Measurements from ENCODE around the gene TTC6. TPM values are rescaled to one million over a fixed set of nuclear protein-coding genes. Genes with fewer than 3 reads are reported as not detected.

Gene TTC6
- total RNA-seq, 2 donors from 2014 or later = 8.1 to 11.0 TPM

DNA sequence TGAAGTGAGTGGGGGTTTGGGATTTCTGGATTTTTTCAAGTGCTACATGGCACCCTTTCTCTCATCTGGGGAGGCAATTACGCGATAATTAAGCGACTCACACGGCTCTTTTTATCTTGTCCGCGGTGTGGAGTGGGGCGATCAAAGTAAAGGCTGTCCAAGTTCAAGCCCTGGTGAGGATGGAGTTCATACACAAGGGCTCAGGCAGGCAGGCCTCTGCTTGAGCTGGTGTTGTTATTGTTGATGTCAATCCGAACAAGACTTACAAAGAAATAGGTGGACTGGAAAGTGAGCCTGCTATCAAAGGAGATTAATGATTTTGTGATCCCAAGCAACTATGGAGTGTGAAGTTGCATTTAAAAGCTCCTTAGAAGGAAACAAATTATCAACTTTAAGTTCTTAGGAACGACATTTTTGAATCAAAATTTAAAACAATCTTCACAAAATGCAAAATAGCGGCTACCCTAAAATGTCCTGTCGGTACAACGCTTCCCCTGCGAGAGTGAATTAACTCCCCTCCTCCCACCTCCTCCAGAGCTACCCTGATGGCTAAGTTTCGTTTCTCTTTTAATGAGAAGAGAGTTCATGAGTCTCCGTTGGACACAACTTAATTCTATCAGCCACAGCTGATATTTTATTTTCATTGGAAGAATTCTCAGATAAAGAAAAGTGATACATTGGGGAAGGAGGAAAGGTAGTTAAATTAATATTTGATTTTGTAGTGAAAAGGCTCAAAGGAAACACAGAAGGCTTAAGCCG is 6.3 kb upstream of the TTC6 start:
- DNase-seq = peak; percentile 61
- WGBS, 2 experiments (ENCODE audit: insufficient coverage in 1 of 2, insufficient read length in 1 of 2) = 2 to 8% methylated on average over 6 to 14 of the region's 16 CpGs
- H3K4me3 Mint-ChIP-seq = peak overlapping the region; percentile 69
- Histone ChIP-seq H3K4me3 (ENCODE audit: low read length) (peak overlapping the region; percentile 75), H3K27me3 (ENCODE audit: control insufficient read depth, insufficient read depth, low read length, poor library complexity, severe bottlenecking) (peaks cover 91% of the 10 kb centered on the region), H3K27ac (ENCODE audit: low read depth, low read length) (no peak overlapping the region), H3K36me3 (ENCODE audit: control insufficient read depth, insufficient read depth, low read length) (no peaks in the 10 kb centered on the region), H3K9ac (ENCODE audit: extremely low read depth, low read length, poor library complexity, severe bottlenecking) (no peak overlapping the region), H3K4me1 (ENCODE audit: control insufficient read depth, insufficient read depth, low read length) (peaks cover 10% of the 10 kb centered on the region), H3K9me3 (ENCODE audit: control insufficient read depth, low read length) (no peaks in the 10 kb centered on the region)
- peaks cover 80% of the 10 kb centered on the region for H3K27me3 Mint-ChIP-seq (ENCODE audit: insufficient read depth)
- H3K36me3 Mint-ChIP-seq (ENCODE audit: low read depth) = peaks cover 19% of the 10 kb centered on the region
- TF ChIP-seq, protein P1, sequence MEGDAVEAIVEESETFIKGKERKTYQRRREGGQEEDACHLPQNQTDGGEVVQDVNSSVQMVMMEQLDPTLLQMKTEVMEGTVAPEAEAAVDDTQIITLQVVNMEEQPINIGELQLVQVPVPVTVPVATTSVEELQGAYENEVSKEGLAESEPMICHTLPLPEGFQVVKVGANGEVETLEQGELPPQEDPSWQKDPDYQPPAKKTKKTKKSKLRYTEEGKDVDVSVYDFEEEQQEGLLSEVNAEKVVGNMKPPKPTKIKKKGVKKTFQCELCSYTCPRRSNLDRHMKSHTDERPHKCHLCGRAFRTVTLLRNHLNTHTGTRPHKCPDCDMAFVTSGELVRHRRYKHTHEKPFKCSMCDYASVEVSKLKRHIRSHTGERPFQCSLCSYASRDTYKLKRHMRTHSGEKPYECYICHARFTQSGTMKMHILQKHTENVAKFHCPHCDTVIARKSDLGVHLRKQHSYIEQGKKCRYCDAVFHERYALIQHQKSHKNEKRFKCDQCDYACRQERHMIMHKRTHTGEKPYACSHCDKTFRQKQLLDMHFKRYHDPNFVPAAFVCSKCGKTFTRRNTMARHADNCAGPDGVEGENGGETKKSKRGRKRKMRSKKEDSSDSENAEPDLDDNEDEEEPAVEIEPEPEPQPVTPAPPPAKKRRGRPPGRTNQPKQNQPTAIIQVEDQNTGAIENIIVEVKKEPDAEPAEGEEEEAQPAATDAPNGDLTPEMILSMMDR (conservative IDR thresholded peaks at IDR 0.05) = no peak
- H3K9me3 Mint-ChIP-seq = no peaks in the 10 kb centered on the region
- H3K27ac Mint-ChIP-seq = peak overlapping the region; percentile 93
- H3K4me1 Mint-ChIP-seq = peaks cover 55% of the 10 kb centered on the region

DNA sequence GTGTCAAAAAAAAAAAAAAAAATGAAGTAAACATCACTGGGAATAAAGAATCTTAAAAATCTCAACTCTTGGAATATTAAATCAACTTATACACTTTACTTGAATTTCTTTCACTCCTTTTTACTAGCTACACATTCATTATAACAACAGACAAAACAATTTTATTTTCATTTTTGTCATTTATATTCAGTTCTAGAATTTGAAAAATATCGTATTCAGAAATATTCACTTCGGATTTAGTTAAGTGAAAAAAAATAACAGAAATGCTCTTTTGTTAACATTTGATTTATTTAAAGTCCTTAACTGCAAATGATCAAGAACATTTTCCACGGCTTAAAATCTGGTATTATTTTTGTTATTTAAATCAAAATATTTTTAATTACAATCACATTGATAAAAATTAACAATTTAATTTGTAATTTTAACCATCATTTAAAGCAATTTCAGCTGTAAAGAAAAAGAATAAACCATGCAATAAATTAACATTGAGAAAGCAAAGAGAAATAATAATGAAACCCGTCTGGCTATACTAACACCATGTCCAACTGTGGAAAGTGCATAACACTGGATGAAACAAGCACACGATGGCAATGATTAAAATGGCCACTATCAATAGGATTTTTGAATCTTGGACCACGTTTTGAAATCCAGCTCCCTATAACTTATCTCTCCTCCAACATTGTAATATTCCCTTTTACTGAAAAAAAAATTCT is 5.6 kb upstream of the TTC6 start:
- H3K27me3 Mint-ChIP-seq (ENCODE audit: insufficient read depth) = peaks cover 74% of the 10 kb centered on the region
- H3K4me1 Mint-ChIP-seq = peaks cover 55% of the 10 kb centered on the region
- no peaks in the 10 kb centered on the region for H3K9me3 Mint-ChIP-seq
- TF ChIP-seq, protein P1 (conservative IDR thresholded peaks at IDR 0.05) = no peak
- H3K4me3 Mint-ChIP-seq = peak overlapping the region; percentile 69
- Histone ChIP-seq H3K27ac (ENCODE audit: low read depth, low read length) (no peak overlapping the region), H3K4me3 (ENCODE audit: low read length) (peak overlapping the region; percentile 75), H3K9me3 (ENCODE audit: control insufficient read depth, low read length) (no peaks in the 10 kb centered on the region), H3K27me3 (ENCODE audit: control insufficient read depth, insufficient read depth, low read length, poor library complexity, severe bottlenecking) (peaks cover 84% of the 10 kb centered on the region), H3K36me3 (ENCODE audit: control insufficient read depth, insufficient read depth, low read length) (no peaks in the 10 kb centered on the region), H3K9ac (ENCODE audit: extremely low read depth, low read length, poor library complexity, severe bottlenecking) (no peak overlapping the region), H3K4me1 (ENCODE audit: control insufficient read depth, insufficient read depth, low read length) (peaks cover 10% of the 10 kb centered on the region)
- WGBS, 2 experiments (ENCODE audit: insufficient coverage in 1 of 2, insufficient read length in 1 of 2) = 40 to 48% methylated on average over 2 to 3 of the region's 6 CpGs
- no peak overlapping the region for H3K27ac Mint-ChIP-seq
- H3K36me3 Mint-ChIP-seq (ENCODE audit: low read depth) = peaks cover 19% of the 10 kb centered on the region
- DNase-seq = no peak

DNA sequence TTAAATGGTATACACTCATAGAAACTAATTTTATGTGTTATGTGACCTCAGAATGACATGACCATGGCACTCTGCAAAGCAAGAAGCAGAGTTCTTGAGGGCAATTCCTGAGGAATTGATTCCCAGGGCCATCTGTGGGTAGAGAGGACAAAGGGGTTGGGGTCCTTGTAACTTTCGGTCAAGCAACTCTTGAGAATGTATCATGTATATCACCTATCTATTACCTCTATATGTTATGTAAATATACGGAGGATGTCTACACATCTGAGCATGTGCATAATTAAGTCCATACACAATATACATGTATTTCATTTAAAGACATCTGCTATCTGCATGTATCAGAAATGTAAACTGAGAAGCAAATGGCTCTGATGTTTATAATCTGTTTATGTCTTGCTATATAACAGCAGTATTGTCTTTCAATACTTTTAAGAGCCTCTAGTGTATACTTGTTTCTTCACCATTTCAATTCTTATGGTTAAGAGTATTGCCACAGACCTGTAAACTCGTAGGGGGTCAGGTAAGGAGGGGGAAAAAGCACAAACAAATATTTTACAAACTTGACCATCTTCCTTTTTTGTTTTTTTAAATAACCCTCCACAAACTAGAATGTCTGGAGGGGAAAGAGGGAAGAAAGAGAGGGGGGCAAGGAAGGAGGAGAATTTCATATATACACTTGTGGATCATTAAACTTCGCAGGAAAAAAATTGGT is 4.8 kb upstream of the TTC6 start:
- peaks cover 10% of the 10 kb centered on the region for H3K4me1 ChIP-seq (ENCODE audit: control insufficient read depth, insufficient read depth, low read length)

More for the DNA sequence above, 4.8 kb upstream of the TTC6 start:
- Histone ChIP-seq H3K27me3 (ENCODE audit: control insufficient read depth, insufficient read depth, low read length, poor library complexity, severe bottlenecking) (peaks cover 78% of the 10 kb centered on the region), H3K9me3 (ENCODE audit: control insufficient read depth, low read length) (no peaks in the 10 kb centered on the region), H3K9ac (ENCODE audit: extremely low read depth, low read length, poor library complexity, severe bottlenecking) (no peak overlapping the region), H3K27ac (ENCODE audit: low read depth, low read length) (no peak overlapping the region), H3K36me3 (ENCODE audit: control insufficient read depth, insufficient read depth, low read length) (no peaks in the 10 kb centered on the region), H3K4me3 (ENCODE audit: low read length) (peak overlapping the region; percentile 75)
- H3K9me3 Mint-ChIP-seq = no peaks in the 10 kb centered on the region
- 63% methylated on average over 1 of the region's 4 CpGs; no CpG with 5 or more reads in 1 of the 2 experiments for WGBS, 2 experiments (ENCODE audit: insufficient coverage in 1 of 2, insufficient read length in 1 of 2)
- H3K27ac Mint-ChIP-seq = peak overlapping the region; percentile 55
- H3K27me3 Mint-ChIP-seq (ENCODE audit: insufficient read depth) = peaks cover 68% of the 10 kb centered on the region
- no peak for DNase-seq
- H3K4me3 Mint-ChIP-seq = peak overlapping the region; percentile 69
- TF ChIP-seq, protein P1 (conservative IDR thresholded peaks at IDR 0.05) = no peak
- H3K36me3 Mint-ChIP-seq (ENCODE audit: low read depth) = peaks cover 19% of the 10 kb centered on the region
- H3K4me1 Mint-ChIP-seq = peaks cover 50% of the 10 kb centered on the region

Measured in endodermal cell (in vitro differentiated cells).